Measurements from ENCODE around the gene TNNT2.

DNA sequence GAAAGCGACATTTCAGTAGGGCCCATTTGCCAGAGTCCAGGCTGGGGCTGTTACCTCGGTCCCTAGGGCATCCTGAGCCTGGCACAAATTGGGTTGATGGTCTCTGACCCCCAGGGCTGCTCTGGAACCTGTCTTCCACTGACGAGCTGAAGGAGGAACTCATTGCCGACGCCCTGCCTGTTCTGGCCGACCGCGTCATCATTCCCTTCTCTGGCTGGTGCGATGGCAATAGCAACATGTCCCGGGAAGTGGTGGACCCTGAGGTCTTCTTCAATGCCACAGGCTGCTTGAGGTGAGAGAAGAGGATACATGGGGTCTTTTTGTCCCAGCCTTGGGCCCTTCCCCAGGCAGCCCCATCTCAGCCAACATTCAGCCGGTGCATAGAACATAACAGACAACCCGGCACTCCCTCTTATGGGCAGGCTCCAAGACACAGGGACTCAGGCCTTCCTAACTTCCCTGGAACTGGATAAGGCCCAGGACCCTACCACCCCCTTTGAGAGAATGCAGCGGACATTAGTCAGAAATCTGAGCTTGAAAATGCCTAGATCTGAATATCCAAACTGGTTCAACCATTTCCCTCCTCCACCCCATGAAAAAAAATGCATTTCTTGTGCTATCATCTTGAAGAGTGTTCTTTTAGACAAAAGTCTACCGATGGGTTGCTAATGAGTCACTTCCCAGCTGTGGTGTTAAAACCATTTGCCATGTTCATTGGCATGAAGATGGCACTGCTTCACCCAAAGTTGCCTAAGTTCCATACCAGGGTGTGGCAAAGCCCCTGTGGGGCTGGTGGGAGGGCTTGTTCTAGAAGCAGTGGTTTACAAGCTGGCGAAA is 58.8 kb downstream of the TNNT2 start:
- TF ChIP-seq, protein P1, sequence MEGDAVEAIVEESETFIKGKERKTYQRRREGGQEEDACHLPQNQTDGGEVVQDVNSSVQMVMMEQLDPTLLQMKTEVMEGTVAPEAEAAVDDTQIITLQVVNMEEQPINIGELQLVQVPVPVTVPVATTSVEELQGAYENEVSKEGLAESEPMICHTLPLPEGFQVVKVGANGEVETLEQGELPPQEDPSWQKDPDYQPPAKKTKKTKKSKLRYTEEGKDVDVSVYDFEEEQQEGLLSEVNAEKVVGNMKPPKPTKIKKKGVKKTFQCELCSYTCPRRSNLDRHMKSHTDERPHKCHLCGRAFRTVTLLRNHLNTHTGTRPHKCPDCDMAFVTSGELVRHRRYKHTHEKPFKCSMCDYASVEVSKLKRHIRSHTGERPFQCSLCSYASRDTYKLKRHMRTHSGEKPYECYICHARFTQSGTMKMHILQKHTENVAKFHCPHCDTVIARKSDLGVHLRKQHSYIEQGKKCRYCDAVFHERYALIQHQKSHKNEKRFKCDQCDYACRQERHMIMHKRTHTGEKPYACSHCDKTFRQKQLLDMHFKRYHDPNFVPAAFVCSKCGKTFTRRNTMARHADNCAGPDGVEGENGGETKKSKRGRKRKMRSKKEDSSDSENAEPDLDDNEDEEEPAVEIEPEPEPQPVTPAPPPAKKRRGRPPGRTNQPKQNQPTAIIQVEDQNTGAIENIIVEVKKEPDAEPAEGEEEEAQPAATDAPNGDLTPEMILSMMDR (IDR thresholded peaks at IDR 0.05), result no peak
- TF ChIP-seq EZH2 (IDR thresholded peaks at IDR 0.05; ENCODE audit: borderline replicate concordance, insufficient read depth, low read depth, low read length, poor library complexity, severe bottlenecking), result no peak

Measured in B cell (primary cell).